Mucosa of descending colon (tissue), 3 donors: Measurements from ENCODE around the gene TBC1D23. TPM values are rescaled to one million over a fixed set of nuclear protein-coding genes. Genes with fewer than 3 reads are reported as not detected.
A peak's percentile ranks its signal among the peaks of the same experiment; 100 is the strongest.
"Not testable (repeated sequence)": the region's sequence is repeated elsewhere in the genome, so short reads cannot be mapped to it uniquely, and the experiment has no call there.

ENCODE experiments used
- ATAC-seq: fragments of 200-7000 bp; cut with Tn5 transposase; one replicate; pipeline ENCODE4 v1.9.1; 2020; ENCODE audit warnings: mild to moderate bottlenecking, moderate library complexity
- DNase-seq, 3 donors: peaks; one replicate each; pipeline ENCODE4 v3.0.0-alpha.2; 2020
- H3K36me3 ChIP-seq: fragments of 200-600 bp; one replicate; pipeline ENCODE4 v1.8.0; 2021; ENCODE audit warnings: low read depth, mild to moderate bottlenecking
- H3K4me1 ChIP-seq: fragments of 200-600 bp; one replicate; pipeline ENCODE4 v1.8.0; 2021; ENCODE audit warnings: low read depth, mild to moderate bottlenecking
- H3K4me3 ChIP-seq: fragments of 200-600 bp; one replicate; pipeline ENCODE4 v1.8.0; 2021; ENCODE audit warnings: mild to moderate bottlenecking
- H3K9me3 ChIP-seq: fragments of 200-600 bp; one replicate; pipeline ENCODE4 v1.8.0; 2021; ENCODE audit warnings: mild to moderate bottlenecking
- CTCF ChIP-seq: fragments of 200-600 bp; IDR thresholded peaks from one replicate; pipeline ENCODE4 v1.8.0; 2022; ENCODE audit warnings: antibody characterized with exemption, mild to moderate bottlenecking
- intact Hi-C, 2 donors: fragments of 100-400 bp; cut with DNase I in 1 of 2; cut with micrococcal nuclease in 1 of 2; formaldehyde crosslinking; loops; one replicate each; pipeline versions ENCODE4 v1.11.0 to v1.11.1; 2022; cut with DNase I, micrococcal nuclease
- total RNA-seq, 3 donors: library from RNA; stranded (reverse); fragmentation: NEBNext Ultra II Directional in 2 of 3; extraction: Animal tissue kit (Norgen Biotek cat#: 25700) in 2 of 3; gene quantifications; one replicate each; pipeline versions ENCODE4 v1.2.1 to v1.2.4, GENCODE V29; 2021 to 2023
- donor health status: DM: no; HTN: no; CAD: no; lungs with moderate emphysema.
- donor health status: DM: no; HTN: no; CAD: no.
- donor health status: DM: no; HTN: yes; CAD: no.

TBC1D23 gene
- total RNA-seq, 3 donors from 2014 or later: 43.5 to 45.6 (median 44.0) TPM

- intact Hi-C loops: no loop called here
- no peak for DNase-seq
- Histone ChIP-seq H3K9me3 (no peaks in the 10 kb centered on the region), H3K4me1 (peaks cover 7% of the 10 kb centered on the region), H3K36me3 (no peaks in the 10 kb centered on the region), H3K4me3 (no peak overlapping the region)
- ATAC-seq: peak; percentile 21
- TF ChIP-seq CTCF: no peak
Measured at GRCh38 chr3:100269410-100270214, 8.8 kb downstream of the TBC1D23 start.

- intact Hi-C loops: no loop called here
Measured at GRCh38 chr3:100270215-100270583, 9.4 kb downstream of the TBC1D23 start.

GRCh38 chr3:100271522-100271921 is 10.7 kb downstream of the TBC1D23 start:
- no peak for TF ChIP-seq CTCF
- Histone ChIP-seq H3K9me3 (no peaks in the 10 kb centered on the region), H3K4me3 (no peak overlapping the region), H3K4me1 (no peaks in the 10 kb centered on the region), H3K36me3 (no peaks in the 10 kb centered on the region)
- DNase-seq (no peak), ATAC-seq (no peak)
- intact Hi-C loops: no loop called here

More at GRCh38 chr3:100270215-100270583, 9.4 kb downstream of the TBC1D23 start:
- no peaks in the 10 kb centered on the region for H3K9me3 ChIP-seq
- no peak for ATAC-seq
- peaks cover 2% of the 10 kb centered on the region for H3K4me1 ChIP-seq
- no peaks in the 10 kb centered on the region for H3K36me3 ChIP-seq
- no peak overlapping the region for H3K4me3 ChIP-seq
- no peak for DNase-seq
- TF ChIP-seq CTCF: no peak

- H3K9me3 ChIP-seq, intact Hi-C loops, H3K4me3 ChIP-seq, H3K4me1 ChIP-seq, DNase-seq, ATAC-seq, H3K36me3 ChIP-seq: not testable (repeated sequence)
Measured at GRCh38 chr3:100272797-100273611, 12.2 kb downstream of the TBC1D23 start.

- H3K9me3 ChIP-seq: no peaks in the 10 kb centered on the region
- no peak overlapping the region for H3K4me3 ChIP-seq
- TF ChIP-seq CTCF: no peak
- no peak for ATAC-seq
- no peak for DNase-seq
- no peaks in the 10 kb centered on the region for H3K36me3 ChIP-seq
- intact Hi-C loops: no loop called here
- H3K4me1 ChIP-seq: no peaks in the 10 kb centered on the region
Measured at GRCh38 chr3:100274361-100274760, 13.6 kb downstream of the TBC1D23 start.

GRCh38 chr3:100277255-100277800 is 16.5 kb downstream of the TBC1D23 start:
- no peak for ATAC-seq
- DNase-seq: no peak
- Histone ChIP-seq H3K4me3 (no peak overlapping the region), H3K36me3 (no peaks in the 10 kb centered on the region), H3K4me1 (no peaks in the 10 kb centered on the region), H3K9me3 (no peaks in the 10 kb centered on the region)
- TF ChIP-seq CTCF: no peak
- intact Hi-C loops: no loop called here
